Stimulated activated CD8-positive, alpha-beta memory T cell treated with anti-CD3 and anti-CD28 coated beads, Interleukin-7, amount 100 ng/mL, for 48 hours (primary cell): ENCODE measurements around the gene VPS50.
"Not testable (repeated sequence)": the region's sequence is repeated elsewhere in the genome, so short reads cannot be mapped to it uniquely, and the experiment has no call there.

Experiments
- DNase-seq, 2 donors: peaks; one replicate each; pipeline ENCODE4 v3.0.0-alpha.2; 2020; ENCODE audit warnings: low read depth in 1 of 2; ENCODE audit errors: extremely low read depth in 1 of 2

VPS50 gene

DNA sequence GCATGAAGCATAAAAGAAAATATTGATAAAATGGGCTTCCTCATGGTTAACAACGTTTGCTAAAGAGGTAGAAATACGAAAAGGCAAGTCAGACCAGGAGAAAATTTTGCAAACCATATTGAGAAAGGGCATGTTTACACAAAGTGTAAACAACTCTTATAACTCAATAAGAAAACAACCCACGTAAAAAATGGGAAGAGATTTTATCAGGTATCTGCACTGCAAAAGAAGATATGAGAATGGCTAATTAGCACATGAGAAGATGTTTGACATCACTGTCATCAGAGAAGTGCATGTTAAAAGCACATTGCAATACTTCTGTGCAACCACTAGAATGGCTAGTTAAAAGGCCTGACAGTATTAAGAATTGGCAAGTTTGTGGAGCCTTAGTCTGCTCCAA, 99.5 kb downstream of the VPS50 start:
- no peak for DNase-seq

DNA sequence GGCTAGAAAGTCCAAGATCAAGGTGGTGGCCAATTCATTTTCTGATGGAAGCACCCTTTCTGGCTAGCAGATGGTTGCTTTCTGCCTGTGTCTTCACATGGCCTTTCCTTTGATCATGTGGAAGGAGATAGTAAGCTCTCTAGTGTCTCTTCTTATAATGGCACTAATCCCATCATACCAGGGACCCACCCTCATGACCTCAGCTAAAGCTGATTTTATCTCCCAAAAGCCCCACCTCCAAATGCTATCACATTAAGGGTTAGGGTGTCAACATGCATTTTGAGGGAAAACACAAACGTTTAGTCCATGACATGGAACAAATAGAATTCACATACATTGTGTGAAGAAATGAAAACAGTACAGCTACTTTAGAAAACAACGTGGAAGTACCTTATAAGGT, 100.0 kb downstream of the VPS50 start:
- DNase-seq = no peak

DNA sequence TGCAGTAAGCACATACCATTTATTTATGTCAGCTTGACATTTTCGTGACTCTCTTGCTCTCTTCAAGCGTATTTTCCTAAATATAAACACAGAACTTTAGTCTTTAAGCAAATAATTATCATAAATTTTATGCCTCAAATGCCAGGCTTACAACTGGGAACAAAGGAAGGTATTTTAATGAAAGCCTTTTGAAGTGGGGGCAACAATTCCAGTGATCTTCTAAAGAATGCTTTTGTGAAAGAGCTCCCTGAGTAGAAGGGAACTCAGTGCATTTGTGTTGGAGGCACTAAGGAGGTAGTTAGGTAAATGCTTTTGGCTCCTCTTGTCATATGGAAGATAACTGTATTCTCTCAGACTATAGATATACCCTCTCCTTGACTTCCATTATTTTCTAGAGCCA, 104.9 kb downstream of the VPS50 start:
- no peak for DNase-seq

DNA sequence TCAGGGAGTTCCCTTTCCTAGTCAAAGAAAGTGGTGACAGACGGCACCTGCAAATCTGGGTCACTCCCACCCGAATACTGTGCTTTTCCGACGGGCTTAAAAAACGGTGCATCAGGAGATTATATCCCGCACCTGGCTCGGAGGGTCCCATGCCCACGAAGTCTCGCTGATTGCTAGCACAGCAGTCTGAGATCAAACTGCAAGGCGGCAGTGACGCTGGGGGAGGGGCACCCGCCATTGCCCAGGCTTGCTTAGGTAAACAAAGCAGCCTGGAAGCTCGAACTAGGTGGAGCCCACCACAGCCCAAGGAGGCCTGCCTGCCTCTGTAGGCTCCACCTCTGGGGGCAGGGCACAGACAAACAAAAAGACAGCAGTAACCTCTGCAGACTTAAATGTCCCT, 110.0 kb downstream of the VPS50 start:
- not testable (repeated sequence) for DNase-seq

DNA sequence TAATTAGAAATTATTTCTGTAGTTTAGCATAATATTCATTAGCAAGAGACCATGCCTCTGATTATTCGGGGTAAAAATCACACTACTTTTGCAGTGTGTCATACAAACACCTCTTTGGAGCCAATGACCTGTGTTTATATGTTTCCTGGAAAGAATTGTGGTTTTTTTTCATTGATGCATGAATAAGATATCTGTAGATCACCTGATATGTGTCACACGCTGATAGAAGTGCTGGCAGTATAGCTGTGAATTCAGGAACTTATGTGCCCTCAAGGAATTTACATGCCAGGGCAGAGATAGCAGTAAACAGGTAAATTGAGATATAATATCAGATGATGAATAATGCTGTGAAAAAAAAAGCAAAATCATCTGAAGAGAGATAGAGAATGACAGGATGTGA, 118.2 kb downstream of the VPS50 start:
- no peak for DNase-seq

DNA sequence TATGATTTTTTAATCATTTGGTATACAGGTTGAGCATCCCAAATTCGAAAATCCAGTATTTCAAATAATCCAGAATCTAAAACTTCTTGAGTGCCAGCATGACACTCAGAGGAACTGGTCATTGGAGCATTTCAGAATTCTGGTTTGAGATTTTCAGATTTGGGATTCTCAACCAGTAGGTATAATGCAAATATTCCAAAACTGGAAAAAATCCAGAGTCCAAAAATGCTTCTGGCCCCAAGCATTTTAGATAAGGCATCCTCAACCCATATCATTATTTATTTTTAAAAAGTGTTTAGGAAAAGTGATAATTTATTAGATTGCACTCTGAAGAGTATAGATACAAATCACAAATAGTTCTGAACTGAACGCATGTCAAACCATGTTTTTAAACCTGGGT, 120.7 kb downstream of the VPS50 start:
- DNase-seq = no peak

DNA sequence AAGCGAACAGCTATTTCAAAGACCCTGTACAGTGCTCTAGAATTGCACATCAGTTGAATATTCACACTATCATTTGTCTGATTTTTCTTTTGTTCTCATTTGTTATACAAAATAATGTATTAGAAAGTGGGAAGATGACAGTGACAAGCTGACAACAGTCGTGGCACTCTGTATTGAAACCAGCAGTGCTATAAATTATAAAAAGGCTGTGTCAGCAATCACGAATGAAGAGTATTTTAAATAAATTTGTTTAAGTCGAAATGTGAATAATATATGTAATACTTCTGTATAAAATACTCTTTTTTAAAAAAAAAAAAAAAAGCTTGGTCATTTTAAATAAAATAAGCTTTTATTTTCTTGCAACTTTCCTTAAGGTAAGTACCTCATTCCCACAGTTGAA, 122.6 kb downstream of the VPS50 start:
- no peak for DNase-seq

DNA sequence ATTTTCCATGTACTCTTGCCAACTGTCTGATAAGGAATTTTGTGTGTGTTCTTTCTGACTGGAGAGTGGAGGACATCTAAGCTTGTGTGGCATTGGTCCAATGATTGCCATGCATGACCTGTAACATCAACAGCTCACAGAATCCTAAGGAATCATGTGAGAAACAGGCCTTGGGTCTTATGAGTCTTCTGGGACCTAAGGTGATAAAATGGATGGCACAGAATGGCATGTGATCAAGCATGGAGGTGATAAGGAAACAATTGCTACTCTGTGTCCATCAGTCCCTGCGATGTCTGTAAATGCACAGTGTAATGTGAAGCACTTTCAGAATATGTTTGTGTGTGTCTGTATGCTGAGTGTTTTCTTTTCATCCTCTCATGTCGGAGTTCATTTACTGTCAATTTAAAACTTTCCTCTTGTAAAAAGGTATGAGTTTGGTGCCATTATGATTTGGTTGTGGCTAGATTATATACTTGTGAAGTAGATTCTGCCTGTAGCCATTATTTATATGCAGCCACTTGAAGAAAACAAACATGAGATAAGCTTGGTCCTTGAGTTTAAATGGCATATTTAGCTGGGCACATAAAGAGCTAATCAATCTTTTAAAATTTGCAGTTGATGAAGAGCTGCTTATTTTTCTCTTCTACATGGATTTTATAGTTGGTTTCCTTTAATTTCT, 127.5 kb downstream of the VPS50 start:
- DNase-seq = no peak

DNA sequence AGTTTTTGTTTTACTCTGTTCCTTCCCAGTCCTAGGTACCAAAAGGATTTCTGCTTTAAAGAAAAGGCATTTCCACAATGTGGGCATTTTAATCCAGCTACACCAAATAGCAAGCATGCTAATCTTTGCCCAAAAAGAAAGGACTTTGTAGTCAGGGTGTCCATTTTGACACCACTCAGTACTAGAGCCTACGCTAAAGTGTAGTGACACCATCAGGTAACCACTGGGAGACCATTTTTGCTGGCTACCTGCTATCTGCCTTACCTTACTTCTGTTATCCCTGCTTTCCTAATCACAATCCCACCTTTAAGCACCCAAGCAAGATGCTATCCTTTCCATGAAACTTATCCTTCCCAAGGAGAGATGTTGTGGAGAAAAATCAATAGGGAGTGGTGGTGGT, 129.7 kb downstream of the VPS50 start:
- no peak for DNase-seq

DNA sequence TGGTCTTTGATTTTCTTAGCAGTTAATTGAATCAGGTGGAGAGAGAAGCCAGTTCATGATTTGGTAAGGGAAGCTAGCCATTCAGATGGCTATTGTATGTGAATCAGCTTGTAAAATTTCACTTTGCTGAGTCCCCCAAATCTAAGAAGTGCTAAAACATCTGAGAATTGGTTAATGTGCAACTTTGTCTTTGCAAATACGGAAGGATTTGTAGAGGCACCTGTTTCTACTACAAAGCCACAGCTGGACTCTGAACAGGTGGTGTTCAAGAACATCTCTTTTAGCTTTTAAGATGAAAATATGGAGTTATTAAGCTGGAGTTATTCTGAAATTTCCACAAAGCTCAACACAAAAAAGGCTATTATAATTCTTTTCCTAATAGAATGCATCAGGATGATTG, 132.6 kb downstream of the VPS50 start:
- DNase-seq = no peak

DNA sequence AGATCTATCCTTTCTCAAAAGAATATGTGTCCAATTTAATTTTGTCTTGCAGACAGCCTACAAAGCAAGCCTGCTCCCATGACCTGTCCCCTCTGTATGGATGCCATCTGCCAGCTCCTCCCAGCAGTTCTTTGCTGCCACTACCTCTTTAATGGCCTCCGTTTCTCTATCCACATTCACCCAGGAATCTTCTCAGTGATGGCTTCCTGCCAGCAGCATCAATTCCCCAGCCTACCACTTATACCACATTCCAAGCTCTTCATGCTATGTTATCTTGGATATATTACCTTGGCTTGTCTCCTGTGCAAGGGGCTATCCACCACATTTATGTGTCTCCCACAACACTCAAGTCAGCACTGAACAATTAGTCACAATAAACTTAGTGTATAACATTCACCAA, 133.2 kb downstream of the VPS50 start:
- no peak for DNase-seq

DNA sequence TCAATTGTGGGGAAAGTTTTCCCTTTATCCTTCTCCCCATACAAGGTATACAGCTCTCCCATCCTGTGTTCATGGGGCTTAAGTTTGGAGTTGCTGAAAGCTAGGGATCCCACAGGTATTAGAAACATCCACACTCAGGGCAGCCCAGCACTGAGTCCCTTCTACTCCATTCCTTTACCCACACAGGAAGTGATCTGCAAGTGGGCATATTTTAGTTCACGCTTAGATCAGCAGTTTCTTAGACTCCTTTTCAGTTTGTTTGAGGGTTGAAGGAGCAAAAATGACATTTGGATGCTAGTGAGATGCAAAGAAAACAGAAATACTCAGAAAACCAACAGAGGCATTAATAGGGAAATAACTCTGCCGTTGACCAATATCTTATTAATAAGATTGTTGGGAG, 134.7 kb downstream of the VPS50 start:
- no peak for DNase-seq

DNA sequence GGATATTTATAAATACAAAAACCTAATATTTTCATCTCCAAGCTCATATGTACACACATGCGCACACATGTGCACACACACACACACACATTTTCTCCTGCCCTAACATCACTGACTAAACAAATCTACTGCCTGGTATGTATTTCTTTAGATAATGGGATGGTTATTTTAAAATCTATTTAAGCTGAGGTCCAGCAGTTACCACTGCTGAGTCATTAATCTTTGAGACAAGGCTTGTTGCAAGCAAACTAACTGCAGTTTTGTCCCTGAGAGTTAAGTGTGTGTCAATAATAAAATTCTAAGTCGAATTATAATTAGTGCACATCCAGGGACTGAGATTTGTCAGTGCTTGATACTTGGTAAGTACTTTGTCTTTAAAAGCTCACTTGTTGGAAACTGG, 135.1 kb downstream of the VPS50 start:
- DNase-seq = no peak

DNA sequence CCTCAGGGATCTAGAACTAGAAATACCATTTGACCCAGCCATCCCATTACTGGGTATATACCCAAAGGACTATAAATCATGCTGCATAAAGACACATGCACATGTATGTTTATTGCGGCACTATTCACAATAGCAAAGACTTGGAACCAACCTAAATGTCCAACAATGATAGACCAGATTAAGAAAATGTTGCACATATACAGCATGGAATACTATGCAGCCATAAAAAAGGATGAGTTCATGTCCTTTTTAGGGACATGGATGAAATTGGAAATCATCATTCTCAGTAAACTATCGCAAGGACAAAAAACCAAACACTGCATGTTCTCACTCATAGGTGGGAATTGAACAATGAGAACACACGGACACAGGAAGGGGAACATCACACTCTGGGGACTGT, 138.8 kb downstream of the VPS50 start:
- not testable (repeated sequence) for DNase-seq

DNA sequence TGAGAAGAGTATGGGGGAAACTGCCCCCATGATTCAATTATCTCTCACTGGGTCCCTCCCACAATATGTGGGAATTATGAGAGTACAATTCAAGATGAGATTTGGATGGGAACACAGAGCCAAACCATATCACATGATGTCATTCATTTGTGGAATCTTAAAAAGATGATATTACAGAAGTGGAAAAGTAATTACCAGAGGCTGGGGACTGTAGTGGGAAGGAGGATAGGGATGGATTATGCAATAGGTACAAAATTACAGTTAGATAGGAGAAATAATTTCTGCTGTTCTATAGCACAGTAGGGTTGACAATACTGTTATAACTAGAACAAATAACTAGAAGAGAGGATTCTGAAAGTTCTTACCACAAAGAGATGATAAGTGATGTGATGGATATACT, 141.4 kb downstream of the VPS50 start:
- no peak for DNase-seq

DNA sequence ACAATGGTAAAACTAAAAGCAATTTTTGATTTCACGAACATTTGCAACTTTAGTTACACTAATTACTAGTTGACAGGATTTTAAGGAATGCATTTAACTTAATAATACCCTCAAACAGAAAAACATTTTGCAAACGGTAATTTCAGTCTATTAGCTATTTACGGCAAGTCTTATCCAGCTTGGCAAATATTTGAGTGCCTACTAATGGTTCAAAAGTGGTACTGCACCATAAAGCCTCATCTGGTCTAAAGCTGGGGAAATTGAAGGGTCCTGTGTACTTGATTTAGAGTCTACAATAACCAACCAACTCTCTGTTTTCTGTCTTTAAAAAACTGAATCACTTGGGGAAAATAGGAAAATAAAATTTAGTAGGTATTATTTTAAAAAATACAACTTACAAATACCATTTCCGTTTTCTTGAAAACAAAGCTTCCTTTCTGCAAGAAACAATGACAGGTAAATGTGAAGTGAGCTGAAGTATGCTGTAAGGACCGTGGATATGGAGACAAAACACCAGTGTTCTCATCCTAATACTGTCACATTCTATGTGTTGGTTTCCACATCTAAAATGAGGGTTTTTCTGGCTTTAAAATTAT, 142.3 kb downstream of the VPS50 start:
- DNase-seq = no peak

DNA sequence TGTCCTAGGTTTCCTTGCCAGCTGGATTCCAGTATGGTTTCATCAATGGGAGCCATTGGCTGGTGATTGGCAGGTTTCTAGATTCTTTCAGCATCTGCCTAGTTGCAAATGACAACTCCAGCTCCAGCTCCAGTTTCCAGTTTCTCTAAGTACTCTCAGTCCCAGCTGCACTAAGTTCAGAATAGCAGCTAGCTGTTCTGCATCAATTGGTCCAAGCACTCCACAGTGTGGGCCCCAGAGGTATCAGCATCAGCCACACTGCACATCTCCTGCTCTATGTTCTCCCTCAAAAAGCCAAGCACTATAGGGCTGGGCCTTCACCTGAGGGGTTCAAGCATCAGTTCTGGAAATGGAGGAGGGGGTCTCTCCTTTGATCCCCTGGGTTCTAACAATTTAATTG, 143.4 kb downstream of the VPS50 start:
- DNase-seq = no peak

DNA sequence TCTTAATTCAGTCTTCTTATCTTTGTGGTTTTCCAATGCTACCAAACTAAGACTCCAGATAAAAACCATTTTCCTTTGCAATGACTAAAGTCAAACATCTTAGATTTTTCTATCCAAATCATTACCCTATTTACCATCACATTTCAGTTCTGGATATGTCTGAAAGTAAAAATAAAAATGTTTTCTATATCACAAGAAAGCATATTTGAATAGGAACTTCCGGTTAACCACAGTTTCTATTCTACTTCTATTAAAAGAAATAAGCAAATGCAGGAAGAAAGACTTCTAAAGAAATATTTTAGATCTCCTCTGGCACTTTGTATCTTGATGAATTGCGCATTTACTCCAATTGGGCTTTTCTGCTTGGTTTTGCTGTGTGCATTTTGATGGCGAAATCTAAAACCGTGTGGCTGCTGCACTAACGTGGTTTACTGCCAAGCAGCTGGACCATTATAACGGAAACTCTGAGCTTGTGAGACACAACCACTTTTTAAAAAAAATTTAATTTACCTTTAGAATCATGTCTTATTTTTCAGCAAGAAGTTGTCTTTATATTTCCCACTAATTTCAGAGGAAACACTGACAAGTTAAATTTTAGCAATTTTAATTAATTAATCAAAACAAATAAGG, 146.1 kb downstream of the VPS50 start:
- no peak for DNase-seq

DNA sequence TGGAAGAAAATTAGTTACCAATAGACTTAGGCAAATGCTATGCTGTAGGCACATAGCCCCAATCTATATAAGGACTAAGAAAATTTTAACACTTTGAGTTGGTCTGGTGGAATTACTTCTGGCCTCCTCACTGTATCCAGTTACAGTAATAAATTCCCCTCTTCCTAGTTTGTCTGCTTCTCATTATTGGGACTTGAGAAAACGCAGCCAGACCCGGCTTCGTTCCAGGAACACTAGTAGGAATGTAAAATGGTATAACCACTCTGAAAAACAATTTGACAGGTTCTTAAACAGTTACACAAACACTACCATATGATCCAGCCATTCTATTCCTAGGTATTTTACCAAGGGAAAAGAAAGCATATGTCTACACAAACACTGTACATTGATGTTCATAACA, 150.2 kb downstream of the VPS50 start:
- DNase-seq = no peak

DNA sequence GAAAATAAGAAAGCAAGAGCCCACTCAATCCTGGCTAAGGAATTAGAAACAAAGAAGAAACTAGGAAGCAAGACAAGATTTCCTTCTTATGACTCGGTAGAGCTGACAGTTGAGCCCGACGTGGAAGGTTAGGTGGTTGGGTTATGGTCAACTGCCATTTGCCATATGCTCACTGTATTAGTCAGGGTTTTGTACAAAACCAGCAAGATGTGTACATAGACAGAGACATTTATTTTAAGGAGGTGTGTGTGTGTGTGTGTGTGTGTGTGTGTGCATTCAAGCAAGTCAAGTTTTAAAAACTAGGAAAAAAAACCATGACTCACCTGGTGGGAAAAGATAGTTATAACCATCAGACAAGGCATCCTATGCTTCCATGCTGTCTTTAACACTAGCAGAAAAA, 158.5 kb downstream of the VPS50 start:
- no peak for DNase-seq

DNA sequence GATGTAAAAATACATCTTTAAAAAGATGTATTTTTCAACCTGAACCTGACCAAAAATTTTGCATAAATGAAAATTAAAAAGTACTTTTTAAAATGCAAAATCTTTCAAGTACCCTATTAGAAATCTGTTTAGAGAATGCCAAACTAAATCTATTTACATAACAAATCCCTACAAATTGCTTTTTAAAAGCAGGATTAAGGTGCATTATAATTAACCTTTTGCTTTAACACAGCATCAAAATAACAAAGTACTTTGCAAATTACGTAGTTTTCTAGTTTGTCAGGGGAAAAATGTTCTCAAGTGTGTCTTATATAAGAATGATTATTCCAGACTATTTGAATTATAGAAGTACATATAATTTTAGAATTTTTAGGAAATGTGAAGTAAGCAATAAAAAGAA, 160.8 kb downstream of the VPS50 start:
- no peak for DNase-seq

DNA sequence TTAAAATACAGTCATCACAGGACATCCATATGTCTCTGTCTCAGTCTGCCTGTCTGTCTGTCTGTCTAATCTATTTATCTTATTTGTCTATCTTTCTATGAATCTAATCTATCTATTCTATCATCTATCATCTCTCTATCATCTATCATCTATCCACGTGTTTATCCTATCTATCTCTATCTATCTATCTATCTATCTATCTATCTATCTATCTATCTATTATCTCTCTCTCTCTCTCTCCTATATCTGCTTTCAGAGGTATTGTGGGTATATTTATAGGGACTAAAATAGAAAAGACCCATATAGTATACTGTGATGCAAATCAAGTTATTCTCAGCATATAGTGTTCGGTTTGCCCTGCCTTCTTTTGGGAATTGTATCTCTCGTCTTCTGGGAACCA, 167.5 kb downstream of the VPS50 start:
- DNase-seq = no peak

DNA sequence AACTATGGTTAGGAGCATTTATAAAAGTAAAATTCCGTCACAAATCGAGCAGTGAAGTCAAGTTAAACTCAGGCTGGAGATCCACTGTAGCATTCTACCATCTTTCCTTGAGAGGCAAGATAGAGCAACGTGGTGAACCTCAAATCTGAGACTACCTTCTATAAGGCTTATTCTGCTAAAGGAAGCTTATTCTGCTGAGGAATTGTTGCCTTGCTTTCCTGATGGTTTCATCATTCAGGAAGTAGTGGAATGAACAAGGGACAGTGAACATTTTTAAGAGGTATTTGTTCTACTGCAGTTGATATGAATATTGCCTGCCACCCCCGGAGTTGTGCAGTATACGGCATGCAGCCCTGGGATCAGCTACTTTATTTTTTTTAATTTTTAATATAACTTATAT, 170.8 kb downstream of the VPS50 start:
- DNase-seq = no peak
